Measurements from ENCODE around the gene KCNQ1.

The KCNQ1 gene

DNA sequence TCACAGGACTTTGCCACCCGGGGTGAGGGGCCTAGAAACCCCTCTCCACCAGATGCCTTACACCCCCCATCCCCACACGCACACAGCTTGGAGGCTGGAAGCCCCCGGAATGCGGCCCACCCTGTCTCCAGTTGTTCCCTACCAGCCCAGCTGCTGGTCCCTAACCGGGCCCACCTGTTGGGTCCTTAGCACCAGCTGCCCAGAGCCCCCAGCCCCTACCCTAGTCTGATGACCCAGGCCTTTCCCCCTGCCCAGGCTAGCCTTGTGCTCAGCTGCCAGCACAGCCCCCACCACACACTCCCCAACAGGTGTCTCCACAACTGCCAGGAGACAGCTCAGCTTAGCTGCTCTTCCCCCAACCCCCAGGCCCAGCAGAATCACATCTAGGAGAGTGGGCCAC lies 373.7 kb downstream of the KCNQ1 start:
- TF ChIP-seq, protein P1, sequence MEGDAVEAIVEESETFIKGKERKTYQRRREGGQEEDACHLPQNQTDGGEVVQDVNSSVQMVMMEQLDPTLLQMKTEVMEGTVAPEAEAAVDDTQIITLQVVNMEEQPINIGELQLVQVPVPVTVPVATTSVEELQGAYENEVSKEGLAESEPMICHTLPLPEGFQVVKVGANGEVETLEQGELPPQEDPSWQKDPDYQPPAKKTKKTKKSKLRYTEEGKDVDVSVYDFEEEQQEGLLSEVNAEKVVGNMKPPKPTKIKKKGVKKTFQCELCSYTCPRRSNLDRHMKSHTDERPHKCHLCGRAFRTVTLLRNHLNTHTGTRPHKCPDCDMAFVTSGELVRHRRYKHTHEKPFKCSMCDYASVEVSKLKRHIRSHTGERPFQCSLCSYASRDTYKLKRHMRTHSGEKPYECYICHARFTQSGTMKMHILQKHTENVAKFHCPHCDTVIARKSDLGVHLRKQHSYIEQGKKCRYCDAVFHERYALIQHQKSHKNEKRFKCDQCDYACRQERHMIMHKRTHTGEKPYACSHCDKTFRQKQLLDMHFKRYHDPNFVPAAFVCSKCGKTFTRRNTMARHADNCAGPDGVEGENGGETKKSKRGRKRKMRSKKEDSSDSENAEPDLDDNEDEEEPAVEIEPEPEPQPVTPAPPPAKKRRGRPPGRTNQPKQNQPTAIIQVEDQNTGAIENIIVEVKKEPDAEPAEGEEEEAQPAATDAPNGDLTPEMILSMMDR (conservative IDR thresholded peaks at IDR 0.05) = no peak
- no peak overlapping the region for H3K27ac ChIP-seq

DNA sequence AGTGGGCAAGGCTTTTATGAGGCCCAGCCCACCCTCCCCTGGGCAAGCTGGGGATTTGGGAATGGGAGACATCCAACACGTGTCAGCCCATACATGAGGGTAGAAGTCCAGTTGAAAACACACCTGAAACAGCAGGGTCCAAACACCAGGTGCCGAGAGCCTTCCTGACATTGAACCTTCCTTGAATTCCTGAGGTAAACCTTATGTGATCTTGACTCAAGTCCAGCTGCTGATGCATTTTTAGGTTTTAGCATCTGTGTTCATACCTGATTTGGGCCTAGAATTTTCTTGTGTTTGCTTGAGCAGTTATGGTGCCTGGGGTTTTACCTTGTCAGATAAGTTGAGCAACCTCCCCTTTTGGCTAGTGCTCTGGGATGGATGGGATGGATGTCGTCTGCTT lies 374.5 kb downstream of the KCNQ1 start:
- TF ChIP-seq, protein P1 (conservative IDR thresholded peaks at IDR 0.05) = no peak
- no peak overlapping the region for H3K27ac ChIP-seq

DNA sequence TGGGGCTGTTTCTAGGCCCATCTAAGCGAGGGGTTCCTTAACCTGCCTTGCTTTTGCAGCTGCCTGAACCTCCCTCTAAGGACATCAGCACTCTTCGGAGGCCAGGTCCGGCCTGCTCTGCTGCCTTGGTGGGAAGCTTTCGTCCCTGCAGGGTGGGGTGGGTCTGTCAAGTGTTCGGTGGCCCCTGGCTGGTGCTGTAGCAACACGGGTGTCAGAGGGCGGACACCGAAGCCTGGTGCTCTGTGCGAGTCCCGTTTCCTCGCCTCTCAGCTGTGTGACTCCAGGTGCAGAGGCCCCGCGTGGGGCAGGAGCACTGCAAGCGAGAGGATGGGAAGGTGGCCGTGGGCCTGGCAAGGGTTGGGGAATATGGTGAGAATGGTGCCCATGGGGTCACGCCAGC lies 376.2 kb downstream of the KCNQ1 start:
- TF ChIP-seq, protein P1 (conservative IDR thresholded peaks at IDR 0.05) = no peak
- H3K27ac ChIP-seq = no peak overlapping the region

DNA sequence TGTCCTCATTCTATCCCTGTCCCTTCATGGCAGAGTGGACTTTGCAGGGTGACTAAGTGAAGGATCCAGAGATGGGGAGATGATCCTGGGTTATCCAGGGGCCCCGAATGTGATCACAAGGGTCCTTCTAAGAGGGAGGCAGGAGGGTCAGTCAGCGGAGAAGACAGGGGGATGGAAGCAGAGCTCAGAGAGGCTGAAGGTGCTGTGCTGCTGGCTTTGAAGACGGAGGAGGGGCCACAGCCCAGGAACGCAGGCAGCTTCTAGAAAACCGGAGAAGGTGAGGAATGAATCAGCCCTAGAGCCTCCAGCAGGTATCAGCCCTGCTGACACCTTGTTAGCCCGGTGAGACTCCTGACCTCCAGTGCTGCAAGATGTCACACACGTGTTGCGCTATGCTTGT lies 377.1 kb downstream of the KCNQ1 start:
- TF ChIP-seq, protein P1 (conservative IDR thresholded peaks at IDR 0.05) = no peak
- H3K27ac ChIP-seq = no peak overlapping the region

DNA sequence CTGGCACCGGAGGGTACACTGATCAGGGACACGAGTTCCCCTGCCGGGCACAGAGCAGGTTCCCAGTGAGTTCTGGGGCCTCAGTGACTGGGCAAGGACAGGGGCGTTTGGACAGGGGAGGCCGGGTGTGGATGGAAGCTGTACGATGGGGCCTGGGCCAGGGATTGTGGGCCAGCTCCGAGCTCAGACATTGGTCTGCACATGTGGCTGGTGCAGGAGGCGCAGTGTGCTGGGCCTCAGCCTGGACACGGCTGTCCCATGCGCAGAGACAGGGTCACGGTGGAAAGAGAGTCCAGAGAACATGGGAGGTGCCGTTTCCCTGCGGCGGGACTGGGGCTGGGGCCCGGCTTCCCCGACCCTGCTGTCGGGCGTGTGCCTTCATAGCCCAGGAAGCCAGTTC lies 380.0 kb downstream of the KCNQ1 start:
- TF ChIP-seq, protein P1 (conservative IDR thresholded peaks at IDR 0.05) = no peak
- no peak overlapping the region for H3K27ac ChIP-seq

DNA sequence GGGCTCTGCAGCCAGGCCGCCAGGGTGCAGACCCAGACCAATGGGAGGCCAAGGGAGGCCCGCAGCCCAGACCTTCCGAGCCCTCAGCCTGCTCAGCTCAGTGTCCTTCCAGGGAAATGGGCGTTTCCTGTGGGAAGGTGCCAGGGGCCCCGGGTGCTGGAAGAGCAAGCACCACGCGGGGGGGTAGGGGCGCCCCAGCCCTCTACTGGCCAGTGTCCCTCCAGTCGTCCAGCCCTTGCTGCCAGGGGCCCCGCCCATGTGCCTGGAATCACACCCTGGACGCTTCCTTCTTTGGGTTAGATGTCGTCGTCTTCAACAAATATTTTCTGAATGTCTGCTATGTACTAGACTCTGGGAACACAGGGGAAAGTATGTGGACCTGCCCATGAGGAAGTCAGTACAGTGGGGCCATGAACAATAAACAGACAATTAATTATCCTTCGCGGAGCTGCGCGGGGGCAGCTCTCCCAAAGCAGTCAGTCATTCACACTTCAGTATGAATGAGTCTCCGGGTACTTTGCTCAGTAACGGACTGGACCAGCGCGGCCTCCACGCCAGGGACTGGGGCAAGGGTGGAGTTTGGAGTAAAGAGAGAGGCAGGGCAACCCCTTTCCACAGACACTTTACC lies 380.6 kb downstream of the KCNQ1 start:
- H3K27ac ChIP-seq = no peak overlapping the region

DNA sequence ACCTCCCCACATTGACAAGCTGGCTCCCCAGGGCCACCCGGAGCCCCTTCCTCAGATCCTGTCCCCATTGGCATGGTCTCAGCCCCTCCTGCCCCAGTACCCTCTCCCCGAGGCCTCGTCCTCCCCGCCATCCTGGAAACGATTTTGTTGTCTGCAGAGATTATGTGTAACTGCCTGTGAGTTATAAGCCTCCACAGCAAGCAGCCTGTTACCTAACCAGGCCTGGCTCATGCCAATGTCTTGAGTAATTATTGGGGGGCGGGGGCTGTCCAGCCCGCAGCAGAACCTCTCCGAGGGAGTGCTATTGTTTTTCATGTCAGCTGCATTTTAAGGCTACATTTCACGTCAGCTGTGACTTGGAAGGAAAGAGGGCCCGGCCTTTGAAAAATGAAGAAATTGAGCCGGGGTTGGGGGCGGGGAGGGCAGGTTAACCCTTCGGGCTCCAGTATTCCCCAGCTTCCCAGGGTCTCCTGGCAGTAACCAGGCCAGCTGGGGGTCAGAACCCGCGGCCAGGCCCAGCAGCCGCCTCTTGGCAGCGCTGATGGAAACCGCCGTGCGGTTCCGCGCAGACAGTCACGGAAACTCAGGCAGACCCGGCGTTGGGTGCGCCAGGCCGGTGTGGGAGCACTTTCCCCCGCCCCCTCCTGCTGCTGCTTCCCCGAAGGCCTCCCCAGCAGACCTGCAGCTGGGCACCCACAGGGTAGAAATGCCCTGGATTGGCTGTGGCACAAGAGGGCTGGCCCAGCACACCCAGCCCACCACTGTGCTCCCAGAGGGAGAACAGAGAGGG lies 381.3 kb downstream of the KCNQ1 start:
- H3K27ac ChIP-seq = no peak overlapping the region
- TF ChIP-seq, protein P1 (conservative IDR thresholded peaks at IDR 0.05) = no peak

More for the DNA sequence above, 380.6 kb downstream of the KCNQ1 start:
- TF ChIP-seq, protein P1 (conservative IDR thresholded peaks at IDR 0.05) = no peak

Data from VCaP (cell line).